ENCODE data around the gene C9orf57. TPM values are rescaled to one million over a fixed set of nuclear protein-coding genes. Genes with fewer than 3 reads are reported as not detected.
A peak's percentile ranks its signal among the peaks of the same experiment; 100 is the strongest.

C9orf57 gene
- total and polyA plus RNA-seq, 2 of the 13 experiments (the other 11 are each of a cell fraction or from before 2014, with no cell fraction given) = 0.09 TPM; not detected in 1

DNA sequence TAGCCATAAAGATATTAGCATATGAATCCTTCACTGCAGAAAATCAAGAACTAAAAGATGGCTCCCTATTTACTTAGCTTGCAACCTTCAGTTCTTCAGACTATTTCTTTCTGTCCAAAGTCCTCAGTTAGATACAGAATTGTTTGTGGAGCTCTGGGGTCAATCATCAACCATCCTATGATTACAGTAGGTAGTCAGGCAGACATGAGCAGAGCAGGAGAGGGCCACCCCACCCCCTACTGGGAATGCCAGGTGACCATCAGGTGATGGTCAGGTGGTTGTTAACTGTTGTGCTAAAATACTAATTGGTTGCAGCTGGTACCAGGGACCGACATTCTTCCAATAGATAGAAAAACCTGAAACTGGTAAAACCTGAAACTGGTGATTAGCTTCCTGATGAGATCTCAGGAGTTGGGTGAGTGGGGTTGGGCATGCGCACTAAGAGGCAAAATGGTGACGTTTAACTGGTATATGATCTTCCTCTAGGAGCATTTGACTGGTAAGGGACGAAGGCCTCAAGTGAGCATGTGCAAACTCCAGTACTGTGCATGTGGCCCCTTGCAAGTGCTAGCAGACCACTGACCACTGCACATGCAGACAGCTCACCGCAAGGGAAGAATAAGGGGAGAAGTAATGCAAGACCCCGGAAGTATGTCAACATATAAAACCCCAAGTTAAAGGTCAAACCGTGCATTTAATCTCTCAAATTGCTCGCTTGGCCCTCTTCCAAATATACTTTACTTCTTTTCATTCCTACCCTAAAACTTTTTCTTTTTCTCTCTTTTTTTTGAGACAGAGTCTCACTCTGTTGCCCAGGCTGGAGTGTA is 13.6 kb downstream of the C9orf57 start:
- no peak for FAIRE-seq
- 73% methylated on average over 7 of the region's 8 CpGs for WGBS (ENCODE audit: low lambda C conversion rate)
- no peak for ATAC-seq
- Histone ChIP-seq H3K4me2 (ENCODE audit: low read depth, low read length) (no peak overlapping the region), H3K9ac (ENCODE audit: insufficient read depth, low read depth, low read length) (no peak overlapping the region), H4K20me1 (ENCODE audit: insufficient read depth, low read length) (no peaks in the 10 kb centered on the region), H3K36me3 (replicated peaks in 1 of 2; ENCODE audit: control insufficient read depth in 1 of 2, insufficient read depth in 2 of 2, low read length in 2 of 2) (no peaks in the 10 kb centered on the region), H3K9me3 (ENCODE audit: low read length) (no peaks in the 10 kb centered on the region), H3K27me3 (ENCODE audit: control insufficient read depth in 1 of 2, insufficient read depth in 2 of 2, low read length in 2 of 2) (no peaks in the 10 kb centered on the region; a peak in 1 of 5 replicates), H3K4me3 (replicated peaks in 1 of 3; ENCODE audit: insufficient read depth in 1 of 3, low read depth in 2 of 3, low read length in 3 of 3) (no peak overlapping the region), H3K79me2 (ENCODE audit: insufficient read depth, low read length) (no peaks in the 10 kb centered on the region), H2AFZ (ENCODE audit: low read length) (no peak overlapping the region), H3K4me1 (ENCODE audit: insufficient read depth, low read length) (peaks cover 40% of the 10 kb centered on the region), H3K27ac (ENCODE audit: extremely low read length, insufficient read depth, low read length) (no peak overlapping the region)
- DNase-seq (ENCODE audit: low spot score) = no peak
- in situ Hi-C loops (cut with HindIII; ENCODE audit: extremely low pct_ligation_motif_present, low pct_unique_long_range_greater_than_20kb) (loop anchor here (25.0 kb wide), 3 partner anchors 90 to 765 kb away; partner anchors contain the start of gene GDA), intact Hi-C loops (cut with micrococcal nuclease; ENCODE audit: unreplicated experiment) (no loop called here)
- TF ChIP-seq RAD21 (CRISPR knock-in tag; IDR thresholded peaks at IDR 0.05) = no peak
- TF ChIP-seq, protein P1, sequence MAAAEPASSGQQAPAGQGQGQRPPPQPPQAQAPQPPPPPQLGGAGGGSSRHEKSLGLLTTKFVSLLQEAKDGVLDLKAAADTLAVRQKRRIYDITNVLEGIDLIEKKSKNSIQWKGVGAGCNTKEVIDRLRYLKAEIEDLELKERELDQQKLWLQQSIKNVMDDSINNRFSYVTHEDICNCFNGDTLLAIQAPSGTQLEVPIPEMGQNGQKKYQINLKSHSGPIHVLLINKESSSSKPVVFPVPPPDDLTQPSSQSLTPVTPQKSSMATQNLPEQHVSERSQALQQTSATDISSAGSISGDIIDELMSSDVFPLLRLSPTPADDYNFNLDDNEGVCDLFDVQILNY (CRISPR knock-in tag; conservative IDR thresholded peaks at IDR 0.05) = no peak
- no peak for TF ChIP-seq ZNF253 (CRISPR knock-in tag; IDR thresholded peaks at IDR 0.05; ENCODE audit: borderline replicate concordance)
- TF ChIP-seq ONECUT2 (CRISPR knock-in tag; IDR thresholded peaks at IDR 0.05) = no peak
- TF ChIP-seq ZNF282 (IDR thresholded peaks at IDR 0.05; ENCODE audit: partially characterized antibody) = no peak
- TF ChIP-seq ZNF207 (IDR thresholded peaks at IDR 0.05; ENCODE audit: borderline replicate concordance) = no peak
- no peak for TF ChIP-seq FUBP1 (CRISPR knock-in tag; IDR thresholded peaks at IDR 0.05; ENCODE audit: borderline replicate concordance)
- no peak for TF ChIP-seq ARID3A (IDR thresholded peaks at IDR 0.05; ENCODE audit: low read depth, low read length)
- TF ChIP-seq ZMYM3 (CRISPR knock-in tag; IDR thresholded peaks at IDR 0.05) = no peak
- TF ChIP-seq ZFYVE20 (CRISPR knock-in tag; IDR thresholded peaks at IDR 0.05; ENCODE audit: borderline replicate concordance, low read depth) = no peak
- peak; percentile 50; the same call in 1 of the 2 replicates for TF ChIP-seq HNF4A (CRISPR knock-in tag; IDR thresholded peaks at IDR 0.05)
- no peak for TF ChIP-seq CCAR2 (optimal IDR thresholded peaks at IDR 0.05; ENCODE audit: low read depth, low read length)
- peak; percentile 91 for TF ChIP-seq ZNF3 (CRISPR knock-in tag; IDR thresholded peaks at IDR 0.05)
- ChIA-PET CTCF (ENCODE audit: low intra/inter-chr PET ratio, low total read pairs) (no interaction called here), POLR2A (no interaction called here)
- BruUV-seq (replicated peaks) = no TSS peak

Measured in HepG2 (cell line).